ENCODE data around the gene NCOA3.
"Not testable (repeated sequence)": the region's sequence is repeated elsewhere in the genome, so short reads cannot be mapped to it uniquely, and the experiment has no call there.

The NCOA3 gene

DNA sequence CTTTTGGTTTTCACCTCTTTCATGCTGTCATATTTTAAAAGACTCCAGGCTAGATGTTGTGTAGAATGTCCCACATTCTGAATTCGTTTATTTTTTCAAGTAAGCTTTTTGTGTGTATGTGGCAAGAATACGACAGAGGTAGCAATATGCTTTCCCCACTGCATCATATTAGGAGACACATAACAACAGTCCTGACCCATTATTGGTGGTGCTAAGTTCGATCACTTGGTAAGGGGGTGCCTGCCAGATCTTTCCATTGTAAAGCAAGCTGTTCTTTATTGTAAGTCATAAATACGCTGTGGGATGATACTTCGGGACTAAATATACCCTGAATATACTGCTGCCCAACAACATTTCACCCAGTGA lies 588 bp upstream of the NCOA3 start:
- H3K36me3 ChIP-seq: no peaks in the 10 kb centered on the region
- TF ChIP-seq Cebpa-rat (IDR thresholded peaks at IDR 0.05): no peak
- peaks cover 32% of the 10 kb centered on the region for H4K20me1 ChIP-seq
- H3K4me3 ChIP-seq: peak overlapping the region; percentile 96
- H3K9me3 ChIP-seq: no peaks in the 10 kb centered on the region
- H3K9ac ChIP-seq: peak overlapping the region; percentile 92
- peaks cover 33% of the 10 kb centered on the region for H3K4me1 ChIP-seq
- H3K27ac ChIP-seq: peak overlapping the region; percentile 92
- peak overlapping the region; percentile 76 for H3K4me2 ChIP-seq
- no peaks in the 10 kb centered on the region for H3K27me3 ChIP-seq

DNA sequence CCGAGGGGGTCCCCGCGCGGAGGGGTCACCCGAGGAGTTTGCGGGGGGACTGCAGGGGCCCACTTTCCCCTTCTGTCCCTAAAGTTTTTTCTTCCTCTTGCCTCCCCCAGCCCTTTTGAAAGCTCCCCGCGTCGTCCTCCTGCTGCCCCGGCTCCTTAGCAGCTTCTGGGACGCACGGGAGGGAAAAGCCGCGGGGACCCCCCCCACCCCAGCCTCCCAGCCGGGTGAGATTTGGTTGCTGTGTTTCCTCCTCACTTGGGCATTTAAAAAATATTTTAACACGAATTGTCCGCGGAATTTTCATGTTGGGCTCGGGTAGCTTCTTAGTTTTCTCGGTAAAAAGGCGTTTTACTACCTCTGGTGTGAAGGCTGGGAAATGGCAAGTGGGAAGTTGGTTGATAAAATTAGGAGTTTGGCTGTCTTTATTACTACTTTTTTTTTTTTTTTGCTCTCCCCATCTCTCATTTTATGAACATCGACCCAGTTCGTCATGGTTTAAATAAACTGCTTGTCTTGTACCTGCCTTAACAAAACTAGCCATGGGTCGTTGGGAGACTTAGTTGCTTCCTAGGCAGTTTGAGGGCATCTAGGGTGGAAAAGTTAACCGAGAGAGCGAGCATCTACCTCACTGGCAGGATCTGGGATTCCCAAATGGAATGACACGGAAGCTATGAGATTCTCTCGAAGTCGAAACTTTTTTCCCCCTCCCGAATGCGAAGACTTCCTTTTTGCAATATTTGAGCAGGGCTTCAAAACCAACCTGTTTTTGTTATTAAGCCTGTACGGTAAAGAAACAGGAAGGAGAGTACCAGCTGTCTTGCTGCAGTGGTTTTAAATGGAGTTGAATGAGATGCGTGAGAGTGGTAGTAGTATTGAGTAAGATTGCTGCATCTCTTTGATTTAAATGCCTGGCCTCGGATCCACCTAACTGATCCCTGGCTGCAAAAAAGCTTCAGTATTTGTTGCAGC lies 868 bp downstream of the NCOA3 start:
- Histone ChIP-seq H3K4me3 (peak overlapping the region; percentile 96), H3K9me3 (no peaks in the 10 kb centered on the region), H3K4me2 (peak overlapping the region; percentile 82), H3K9ac (peak overlapping the region; percentile 92), H4K20me1 (peaks cover 47% of the 10 kb centered on the region), H3K27me3 (no peaks in the 10 kb centered on the region), H3K4me1 (peaks cover 42% of the 10 kb centered on the region), H3K27ac (peak overlapping the region; percentile 92), H3K36me3 (peaks cover 4% of the 10 kb centered on the region; the same call in 1 of the 2 replicates)
- TF ChIP-seq Cebpa-rat (IDR thresholded peaks at IDR 0.05): no peak

DNA sequence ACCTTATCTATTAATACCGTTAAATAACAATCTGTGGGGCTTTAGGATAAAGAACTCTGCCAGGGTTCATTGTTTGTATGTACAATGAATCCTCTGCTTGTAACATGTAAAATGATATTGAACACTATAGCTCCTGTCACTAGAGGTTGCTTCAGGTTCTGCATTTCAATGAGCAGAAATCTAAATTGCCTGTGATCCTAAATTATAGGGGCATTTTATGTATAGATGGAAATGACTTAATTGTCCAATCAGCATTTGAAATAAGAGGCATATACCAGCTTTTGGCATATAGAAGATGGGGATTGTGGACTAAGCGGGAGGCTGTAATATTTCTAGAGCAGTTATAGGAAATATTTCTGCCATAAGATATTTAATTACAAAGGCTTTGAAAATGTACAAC lies 2.0 kb downstream of the NCOA3 start:
- Histone ChIP-seq H3K9ac (no peak overlapping the region), H3K27ac (no peak overlapping the region), H3K4me1 (peaks cover 52% of the 10 kb centered on the region), H3K27me3 (no peaks in the 10 kb centered on the region), H4K20me1 (peaks cover 56% of the 10 kb centered on the region), H3K4me2 (peak overlapping the region; percentile 82), H3K9me3 (no peaks in the 10 kb centered on the region), H3K36me3 (peaks cover 6% of the 10 kb centered on the region; the same call in 1 of the 2 replicates), H3K4me3 (peak overlapping the region; percentile 96)
- TF ChIP-seq Cebpa-rat (IDR thresholded peaks at IDR 0.05): no peak

DNA sequence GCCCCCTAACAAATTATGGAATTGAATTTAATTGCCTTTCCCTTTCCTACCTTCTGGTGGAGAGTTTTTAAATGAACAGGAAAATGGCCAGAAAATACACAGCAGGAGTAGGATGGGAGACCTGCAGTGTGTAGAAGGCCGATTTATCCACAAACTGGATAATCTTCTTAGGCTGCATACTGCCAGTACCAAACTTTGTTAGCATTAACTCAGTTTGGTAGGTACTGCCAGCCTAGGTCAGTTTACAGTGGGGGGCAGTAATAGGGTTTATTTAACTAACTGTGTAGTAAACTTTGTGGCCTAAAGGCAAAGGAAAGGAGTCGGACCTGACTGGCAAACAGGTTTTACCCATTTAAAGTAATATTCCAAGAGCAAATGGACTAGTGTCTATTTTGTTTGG lies 4.6 kb downstream of the NCOA3 start:
- Histone ChIP-seq H3K9me3 (no peaks in the 10 kb centered on the region), H3K4me1 (peaks cover 42% of the 10 kb centered on the region), H3K9ac (no peak overlapping the region), H3K36me3 (peaks cover 21% of the 10 kb centered on the region), H3K27ac (no peak overlapping the region), H3K27me3 (no peaks in the 10 kb centered on the region), H3K4me3 (no peak overlapping the region), H3K4me2 (no peak overlapping the region), H4K20me1 (peaks cover 79% of the 10 kb centered on the region)
- no peak for TF ChIP-seq Cebpa-rat (IDR thresholded peaks at IDR 0.05)

DNA sequence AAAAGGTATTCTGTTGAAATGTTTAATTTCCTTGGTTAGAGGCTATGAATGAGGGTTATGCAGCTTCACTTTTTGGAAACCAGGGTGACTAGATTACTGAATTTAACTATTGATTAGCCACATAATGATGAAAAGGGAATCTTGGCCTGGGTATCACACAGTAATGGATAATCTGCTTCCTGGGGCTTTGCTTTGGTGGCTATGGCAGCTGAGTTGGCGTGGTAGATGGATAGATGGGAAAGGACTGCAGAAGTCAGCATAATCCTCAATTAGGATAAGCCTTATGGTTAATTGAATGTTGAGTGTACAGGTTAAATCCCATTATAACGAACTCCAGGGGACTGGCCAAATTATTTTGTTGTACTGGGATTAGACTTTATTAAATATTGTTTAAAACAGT lies 5.2 kb downstream of the NCOA3 start:
- no peak for TF ChIP-seq Cebpa-rat (IDR thresholded peaks at IDR 0.05)
- Histone ChIP-seq H4K20me1 (peaks cover 83% of the 10 kb centered on the region), H3K9me3 (no peaks in the 10 kb centered on the region), H3K9ac (no peak overlapping the region), H3K4me1 (peaks cover 40% of the 10 kb centered on the region), H3K27ac (no peak overlapping the region), H3K4me3 (no peak overlapping the region), H3K4me2 (no peak overlapping the region), H3K36me3 (peaks cover 21% of the 10 kb centered on the region), H3K27me3 (no peaks in the 10 kb centered on the region)

DNA sequence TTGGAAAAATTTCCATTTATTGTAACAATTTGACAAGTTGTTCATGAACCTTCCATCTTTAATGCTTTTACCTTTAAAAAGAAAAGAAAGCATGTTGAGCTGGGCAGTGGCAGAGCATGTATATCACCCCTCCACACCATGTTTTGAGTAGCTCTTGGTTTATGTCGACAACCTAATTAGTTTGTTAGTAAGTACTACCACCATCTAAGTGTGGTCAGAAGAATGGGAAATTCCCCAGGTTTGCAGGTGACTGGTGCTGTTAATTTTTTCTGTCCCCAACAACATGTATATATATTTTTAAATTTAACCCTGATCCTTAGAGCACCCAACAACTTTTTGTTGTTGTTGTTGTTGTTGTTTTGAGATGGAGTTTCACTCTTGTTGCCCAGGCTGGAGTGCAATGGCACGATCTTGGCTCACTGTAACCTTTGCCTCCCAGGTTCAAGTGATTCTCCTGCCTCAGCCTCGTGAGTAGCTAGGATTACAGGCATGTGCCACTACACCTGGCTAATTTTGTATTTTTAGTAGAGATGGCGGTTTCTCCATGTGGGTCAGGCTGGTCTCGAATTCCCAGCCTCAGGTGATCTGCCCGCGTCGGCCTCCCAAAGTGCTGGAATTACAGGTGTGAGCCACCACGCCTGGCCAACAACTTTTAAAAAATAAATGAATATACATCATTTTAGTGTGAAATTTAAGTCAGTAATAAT lies 5.7 kb downstream of the NCOA3 start:
- H3K9ac ChIP-seq, H3K9me3 ChIP-seq, H3K4me2 ChIP-seq, H3K4me3 ChIP-seq, H3K27me3 ChIP-seq, H3K27ac ChIP-seq: not testable (repeated sequence)
- Histone ChIP-seq H3K4me1 (peaks cover 40% of the 10 kb centered on the region), H3K36me3 (peaks cover 21% of the 10 kb centered on the region), H4K20me1 (peaks cover 88% of the 10 kb centered on the region)

DNA sequence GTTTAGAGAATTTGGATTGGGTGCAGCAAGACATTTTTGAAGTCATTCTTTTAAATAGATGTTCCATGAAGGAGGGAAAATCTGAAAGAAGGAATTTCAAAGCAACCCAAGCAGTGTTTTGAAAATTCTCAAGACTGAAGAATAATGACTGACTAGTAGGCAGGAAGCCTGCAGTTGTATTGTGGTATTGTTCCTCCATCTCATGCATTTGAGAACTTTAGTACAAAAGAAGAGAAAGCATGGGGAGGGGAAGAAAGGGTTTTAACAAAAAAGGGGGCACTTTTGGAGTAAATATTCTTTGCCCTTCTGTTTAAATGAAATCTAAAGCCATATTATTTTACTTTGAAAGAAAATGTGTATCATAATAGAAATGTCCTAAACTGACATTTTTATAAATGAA lies 6.6 kb downstream of the NCOA3 start:
- Histone ChIP-seq H4K20me1 (peaks cover 93% of the 10 kb centered on the region), H3K4me3 (no peak overlapping the region), H3K27ac (no peak overlapping the region), H3K27me3 (no peaks in the 10 kb centered on the region), H3K36me3 (peaks cover 27% of the 10 kb centered on the region), H3K9ac (no peak overlapping the region), H3K4me2 (peak overlapping the region; percentile 3), H3K4me1 (peaks cover 38% of the 10 kb centered on the region), H3K9me3 (no peaks in the 10 kb centered on the region)
- TF ChIP-seq Cebpa-rat (IDR thresholded peaks at IDR 0.05): no peak

DNA sequence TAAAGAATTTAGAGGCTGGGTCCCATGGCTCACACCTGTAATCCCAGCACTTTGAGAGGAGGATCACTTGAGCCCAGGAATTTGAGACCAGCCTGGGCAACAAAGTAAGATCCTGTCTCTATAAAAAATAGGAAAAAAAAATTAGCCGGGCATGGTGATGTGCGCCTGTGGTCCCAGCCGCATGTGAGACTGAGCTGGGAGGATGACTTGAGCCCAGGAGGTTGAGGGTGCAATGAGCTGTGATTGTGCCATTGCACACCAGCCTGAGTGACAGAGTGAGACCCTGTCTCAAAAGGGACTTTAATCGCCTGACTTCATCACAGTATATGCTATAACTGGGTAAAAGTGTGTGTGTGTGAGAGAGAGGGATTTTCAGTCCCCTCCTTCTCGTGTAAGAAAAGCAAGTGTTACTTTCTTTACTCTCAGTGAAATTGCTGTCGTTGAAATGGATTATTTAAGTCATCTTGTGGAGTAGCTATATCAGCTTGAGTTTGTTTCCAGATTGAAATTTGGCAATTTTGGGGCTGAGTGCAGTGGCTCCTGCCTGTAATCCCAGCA lies 7.5 kb downstream of the NCOA3 start:
- Histone ChIP-seq H3K27ac (no peak overlapping the region), H3K9me3 (no peaks in the 10 kb centered on the region), H3K4me2 (no peak overlapping the region), H3K4me3 (no peak overlapping the region), H3K36me3 (peaks cover 27% of the 10 kb centered on the region), H3K9ac (no peak overlapping the region), H3K27me3 (no peaks in the 10 kb centered on the region), H4K20me1 (peaks cover 92% of the 10 kb centered on the region), H3K4me1 (peaks cover 29% of the 10 kb centered on the region)
- TF ChIP-seq Cebpa-rat (IDR thresholded peaks at IDR 0.05): no peak

DNA sequence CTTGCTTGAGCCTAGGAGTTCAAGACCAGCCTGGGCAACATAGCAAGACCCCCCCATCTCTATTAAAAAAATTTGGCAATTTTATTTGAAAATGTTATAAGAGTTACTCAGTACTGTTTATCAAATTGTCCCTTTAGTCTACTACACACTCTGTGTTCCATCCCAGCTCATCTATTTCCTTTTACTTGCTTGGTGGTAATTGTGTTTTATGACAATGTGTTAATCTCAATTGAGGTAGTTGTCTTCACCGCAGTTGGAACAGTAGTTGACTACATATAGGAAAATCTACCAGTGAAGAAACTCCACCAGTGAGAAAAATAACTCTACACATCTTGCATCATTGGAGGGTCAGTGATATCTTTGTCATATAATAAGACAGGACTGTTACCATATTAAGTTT lies 8.0 kb downstream of the NCOA3 start:
- no peak overlapping the region for H3K27ac ChIP-seq
- TF ChIP-seq Cebpa-rat (IDR thresholded peaks at IDR 0.05): no peak
- H3K9ac ChIP-seq: no peak overlapping the region
- H3K36me3 ChIP-seq: peaks cover 27% of the 10 kb centered on the region
- H3K4me2 ChIP-seq: no peak overlapping the region
- H3K9me3 ChIP-seq: no peaks in the 10 kb centered on the region
- H3K27me3 ChIP-seq: no peaks in the 10 kb centered on the region
- H4K20me1 ChIP-seq: peaks cover 92% of the 10 kb centered on the region
- H3K4me1 ChIP-seq: peaks cover 24% of the 10 kb centered on the region
- no peak overlapping the region for H3K4me3 ChIP-seq

DNA sequence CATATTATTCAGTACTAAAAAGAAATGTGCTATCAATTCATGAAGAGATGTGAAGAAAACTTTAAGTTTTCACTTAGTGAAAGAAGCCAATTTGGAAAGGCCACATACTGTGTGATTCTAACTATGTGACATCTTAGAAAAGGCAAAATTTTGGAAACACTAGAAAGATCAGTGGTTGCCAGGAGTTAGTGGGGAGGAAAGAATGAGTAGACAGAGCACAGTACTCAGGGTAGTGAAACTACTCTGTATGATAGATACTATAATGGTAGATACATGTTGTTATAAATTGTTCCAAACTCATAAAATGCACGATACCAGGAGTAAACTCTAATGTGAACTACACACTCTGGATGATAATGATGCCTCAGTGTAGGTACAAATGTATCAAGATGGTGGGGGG lies 14.2 kb downstream of the NCOA3 start:
- no peaks in the 10 kb centered on the region for H3K4me1 ChIP-seq
- no peak overlapping the region for H3K27ac ChIP-seq
- H4K20me1 ChIP-seq: peaks cover 54% of the 10 kb centered on the region
- no peak for TF ChIP-seq Cebpa-rat (IDR thresholded peaks at IDR 0.05)
- no peak overlapping the region for H3K9ac ChIP-seq
- peaks cover 64% of the 10 kb centered on the region for H3K36me3 ChIP-seq
- H3K27me3 ChIP-seq: no peaks in the 10 kb centered on the region
- peaks cover 58% of the 10 kb centered on the region for H3K9me3 ChIP-seq
- no peak overlapping the region for H3K4me3 ChIP-seq
- H3K4me2 ChIP-seq: no peak overlapping the region
